ENCODE results near the gene CACNA1S. TPM values are rescaled to one million over a fixed set of nuclear protein-coding genes. Genes with fewer than 3 reads are reported as not detected.

The CACNA1S gene
- total and polyA plus RNA-seq, 2 of the 4 experiments (the other 2 are of a cell fraction), result not detected

GRCh38 chr1:201098992-201099677 lies 13.1 kb downstream of the CACNA1S start:
- no peak overlapping the region for H2BK120ac ChIP-seq (ENCODE audit: low read depth, low read length)
- no peak overlapping the region for H3K56ac ChIP-seq (ENCODE audit: extremely low read depth, insufficient read depth, low read length)
- BruUV-seq (replicated peaks), result no TSS peak
- no peaks in the 10 kb centered on the region for H3K9me3 ChIP-seq (ENCODE audit: control insufficient read depth, insufficient read depth, low read length)
- no peaks in the 10 kb centered on the region for H3K9me1 ChIP-seq (ENCODE audit: insufficient read depth, low read length)
- ChIA-PET POLR2A (ENCODE audit: unreplicated experiment) (no interaction called here), CTCF (no interaction called here)
- no peak overlapping the region for H3K4me2 ChIP-seq (ENCODE audit: low read depth, low read length)
- no peak overlapping the region for H3K27ac ChIP-seq (ENCODE audit: insufficient read depth, low read length)
- DNase-seq, result no peak
- dilution Hi-C loops (cut with HindIII; ENCODE audit: low sequenced_read_pairs, unreplicated experiment), result no loop called here
- H4K91ac ChIP-seq (ENCODE audit: insufficient read depth, low read depth, low read length), result no peak overlapping the region
- H4K20me1 ChIP-seq (ENCODE audit: insufficient read depth, low read length), result no peaks in the 10 kb centered on the region
- H3K4me3 ChIP-seq (ENCODE audit: insufficient read depth, low read depth, low read length), result no peak overlapping the region
- no peak overlapping the region for H2AK5ac ChIP-seq (ENCODE audit: low read depth, low read length)
- H3K9ac ChIP-seq (ENCODE audit: low read depth, low read length), result no peak overlapping the region
- no peak overlapping the region for H3K4ac ChIP-seq (ENCODE audit: low read depth, low read length)
- H2BK20ac ChIP-seq (ENCODE audit: low read depth, low read length), result no peak overlapping the region
- intact Hi-C loops (cut with micrococcal nuclease), result no loop called here
- TF ChIP-seq RCOR1 (IDR thresholded peaks at IDR 0.05; ENCODE audit: insufficient replicate concordance, low read length) (no peak), POLR2A (IDR thresholded peaks at IDR 0.05; ENCODE audit: low read depth, low read length) (no peak)
- H3K18ac ChIP-seq (ENCODE audit: low read depth, low read length), result no peak overlapping the region
- H2BK15ac ChIP-seq (ENCODE audit: low read depth, low read length), result no peak overlapping the region
- H2AFZ ChIP-seq (replicated peaks; ENCODE audit: low read length, poor library complexity), result no peak overlapping the region
- H3K36me3 ChIP-seq (ENCODE audit: control insufficient read depth, insufficient read depth, low read length), result no peaks in the 10 kb centered on the region
- no peak overlapping the region for H3K14ac ChIP-seq (replicated peaks; ENCODE audit: low read depth, low read length)
- no peaks in the 10 kb centered on the region for H3K79me1 ChIP-seq (ENCODE audit: low read depth in 1 of 2, low read length in 2 of 2)
- no peak; the same call in 1 of the 2 replicates for ATAC-seq (ENCODE audit: low read depth)
- H2BK5ac ChIP-seq (ENCODE audit: low read depth, low read length, poor library complexity, severe bottlenecking), result no peak overlapping the region
- no peak overlapping the region for H4K8ac ChIP-seq (ENCODE audit: low read depth in 2 of 2, low read length in 2 of 2)
- peak overlapping the region; percentile 65 for H2AK9ac ChIP-seq (replicated peaks; ENCODE audit: low read depth, low read length, poor library complexity)
- in situ Hi-C loops (cut with MboI; ENCODE audit: low sequenced_read_pairs), result no loop called here
- no CpG with 5 or more reads among the region's 5 CpGs for WGBS, 2 experiments (ENCODE audit: extremely low coverage in 2 of 2, insufficient read length in 1 of 2)
- H3K27me3 ChIP-seq (ENCODE audit: control insufficient read depth, insufficient read depth, low read length), result peaks cover 77% of the 10 kb centered on the region
- no peak overlapping the region for H3K23ac ChIP-seq (ENCODE audit: low read depth, low read length)
- H4K5ac ChIP-seq (ENCODE audit: low read depth, low read length), result no peak overlapping the region
- no peaks in the 10 kb centered on the region for H3K4me1 ChIP-seq (ENCODE audit: control insufficient read depth, insufficient read depth, low read length)

All from IMR-90 (cell line).